H1 (cell line): ENCODE results near the gene CSF3R.

Source experiments
- CBX8 ChIP-seq: fragments of 300-800, 300-1000 bp; sonication (generic); IDR thresholded peaks from 2 replicates; pipeline ENCODE4 v1.7.1; 2016; ENCODE audit warnings: low read depth, low read length, borderline replicate concordance
- EZH2 ChIP-seq: fragments of 200-600 bp; sonication (generic); IDR thresholded peaks from 2 replicates; pipeline ENCODE4 v1.7.1; 2012; ENCODE audit warnings: low read depth, mild to moderate bottlenecking, moderate library complexity, low read length, inconsistent platforms; ENCODE audit not compliant: severe bottlenecking
- NANOG ChIP-seq: IDR thresholded peaks from 2 replicates; pipeline ENCODE4 v1.6.1; 2011; ENCODE audit warnings: low read length, low read depth, mild to moderate bottlenecking, inconsistent platforms; ENCODE audit not compliant: insufficient read depth, poor library complexity, severe bottlenecking
- POLR2AphosphoS5 ChIP-seq: IDR thresholded peaks from 2 replicates; pipeline ENCODE4 v1.6.1; 2011; ENCODE audit warnings: low read depth, low read length
- SIN3A ChIP-seq, 2 experiments: IDR thresholded peaks in 1 of 2; conservative IDR thresholded peaks in 1 of 2; 2 replicates each; pipeline ENCODE4 v1.6.1; 2011 to 2012; ENCODE audit warnings: low read length in 2 of 2, improper control_type of control experiment in 1 of 2, low read depth in 1 of 2, mild to moderate bottlenecking in 1 of 2
- SRF ChIP-seq: IDR thresholded peaks from 2 replicates; pipeline ENCODE4 v1.6.1; 2011; ENCODE audit warnings: mild to moderate bottlenecking, low read depth, low read length, moderate library complexity
- TAF7 ChIP-seq: optimal IDR thresholded peaks from 2 replicates; pipeline ENCODE3; 2011; ENCODE audit warnings: low read depth, mild to moderate bottlenecking, inconsistent platforms, low read length, moderate library complexity, borderline replicate concordance
- ZNF274 ChIP-seq: IDR thresholded peaks from 2 replicates; pipeline ENCODE4 v1.7.0; 2012; ENCODE audit warnings: low read length, borderline replicate concordance; ENCODE audit errors: extremely low read depth
- TF ChIP-seq, protein P1 (sequence below), 3 experiments: IDR thresholded peaks; 1 replicate in 2 of 3; 2 replicates in 1 of 3; pipeline versions ENCODE4 v1.5.1 to v1.6.1; 2011; ENCODE audit warnings: low read length in 3 of 3, mild to moderate bottlenecking in 3 of 3, inconsistent platforms in 2 of 3, low read depth in 1 of 3, moderate library complexity in 1 of 3; ENCODE audit not compliant: insufficient read depth in 1 of 3; ENCODE audit errors: control extremely low read depth in 1 of 3

DNA sequence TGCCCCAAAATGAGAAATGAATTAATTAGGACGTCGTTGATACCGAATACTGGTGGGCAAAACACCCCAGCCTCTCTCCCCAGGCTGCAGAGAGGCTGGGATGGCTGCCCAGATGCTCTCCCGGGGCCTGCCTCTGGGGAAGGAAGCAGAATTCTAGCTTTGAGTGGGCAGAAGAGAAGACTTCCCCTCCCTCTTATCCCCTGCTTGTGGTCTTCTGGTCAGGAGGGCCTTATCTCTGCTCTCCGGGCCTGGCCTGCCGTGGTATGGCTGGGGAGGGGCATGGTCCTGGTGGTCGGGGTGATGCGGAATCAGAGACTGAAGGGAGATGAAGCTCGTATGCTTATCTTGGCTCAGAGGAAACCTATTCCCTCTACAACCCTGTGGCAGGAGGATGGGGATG lies 9.8 kb upstream of the CSF3R start:
- TF ChIP-seq SRF (no peak), TAF7 (no peak), ZNF274 (no peak), CBX8 (no peak), EZH2 (no peak), NANOG (no peak), POLR2AphosphoS5 (no peak), SIN3A (conservative IDR thresholded peaks at IDR 0.05 in 1 of 2, IDR thresholded peaks at IDR 0.05 in 1 of 2; ENCODE audit: low read depth in 1 of 2, low read length in 2 of 2) (no peak)
- TF ChIP-seq, protein P1, sequence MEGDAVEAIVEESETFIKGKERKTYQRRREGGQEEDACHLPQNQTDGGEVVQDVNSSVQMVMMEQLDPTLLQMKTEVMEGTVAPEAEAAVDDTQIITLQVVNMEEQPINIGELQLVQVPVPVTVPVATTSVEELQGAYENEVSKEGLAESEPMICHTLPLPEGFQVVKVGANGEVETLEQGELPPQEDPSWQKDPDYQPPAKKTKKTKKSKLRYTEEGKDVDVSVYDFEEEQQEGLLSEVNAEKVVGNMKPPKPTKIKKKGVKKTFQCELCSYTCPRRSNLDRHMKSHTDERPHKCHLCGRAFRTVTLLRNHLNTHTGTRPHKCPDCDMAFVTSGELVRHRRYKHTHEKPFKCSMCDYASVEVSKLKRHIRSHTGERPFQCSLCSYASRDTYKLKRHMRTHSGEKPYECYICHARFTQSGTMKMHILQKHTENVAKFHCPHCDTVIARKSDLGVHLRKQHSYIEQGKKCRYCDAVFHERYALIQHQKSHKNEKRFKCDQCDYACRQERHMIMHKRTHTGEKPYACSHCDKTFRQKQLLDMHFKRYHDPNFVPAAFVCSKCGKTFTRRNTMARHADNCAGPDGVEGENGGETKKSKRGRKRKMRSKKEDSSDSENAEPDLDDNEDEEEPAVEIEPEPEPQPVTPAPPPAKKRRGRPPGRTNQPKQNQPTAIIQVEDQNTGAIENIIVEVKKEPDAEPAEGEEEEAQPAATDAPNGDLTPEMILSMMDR (IDR thresholded peaks at IDR 0.05; ENCODE audit: control extremely low read depth in 1 of 3, insufficient read depth in 1 of 3, low read depth in 1 of 3, low read length in 3 of 3) = no peak
